ENCODE results near the gene MTARC2.
"Not testable (repeated sequence)": the region's sequence is repeated elsewhere in the genome, so short reads cannot be mapped to it uniquely, and the experiment has no call there.

DNA sequence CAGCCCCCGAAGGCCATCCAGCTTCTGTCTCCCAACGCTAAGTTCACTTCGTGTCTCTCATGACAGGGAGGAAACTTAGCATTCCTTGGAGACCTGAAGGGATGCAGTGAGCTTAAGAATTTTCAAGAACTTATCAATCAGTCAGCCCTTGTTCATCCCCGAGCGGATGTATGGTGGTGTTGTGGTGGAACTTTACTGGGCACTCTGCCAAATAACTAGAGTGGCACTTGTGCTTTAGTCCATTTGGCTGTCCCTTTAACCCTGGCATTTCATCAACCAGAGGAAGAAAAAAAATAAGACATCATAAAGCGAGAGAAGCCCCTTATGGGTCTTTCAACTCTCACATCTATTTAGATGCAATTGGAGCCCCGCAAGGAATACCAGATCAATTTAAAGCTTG, 26.9 kb upstream of the MTARC2 start:
- TF ChIP-seq EP300 (conservative IDR thresholded peaks at IDR 0.05; ENCODE audit: poor library complexity, severe bottlenecking); CTCF (IDR thresholded peaks at IDR 0.05; ENCODE audit: poor library complexity, severe bottlenecking); POLR2AphosphoS5 (IDR thresholded peaks at IDR 0.05); SMC3 (conservative IDR thresholded peaks at IDR 0.05; ENCODE audit: poor library complexity); TAF1 (IDR thresholded peaks at IDR 0.05; ENCODE audit: low read depth); EZH2 (IDR thresholded peaks at IDR 0.05; ENCODE audit: borderline replicate concordance, insufficient read depth, low read length, poor library complexity, severe bottlenecking): not testable (repeated sequence)
- TF ChIP-seq, protein P1, sequence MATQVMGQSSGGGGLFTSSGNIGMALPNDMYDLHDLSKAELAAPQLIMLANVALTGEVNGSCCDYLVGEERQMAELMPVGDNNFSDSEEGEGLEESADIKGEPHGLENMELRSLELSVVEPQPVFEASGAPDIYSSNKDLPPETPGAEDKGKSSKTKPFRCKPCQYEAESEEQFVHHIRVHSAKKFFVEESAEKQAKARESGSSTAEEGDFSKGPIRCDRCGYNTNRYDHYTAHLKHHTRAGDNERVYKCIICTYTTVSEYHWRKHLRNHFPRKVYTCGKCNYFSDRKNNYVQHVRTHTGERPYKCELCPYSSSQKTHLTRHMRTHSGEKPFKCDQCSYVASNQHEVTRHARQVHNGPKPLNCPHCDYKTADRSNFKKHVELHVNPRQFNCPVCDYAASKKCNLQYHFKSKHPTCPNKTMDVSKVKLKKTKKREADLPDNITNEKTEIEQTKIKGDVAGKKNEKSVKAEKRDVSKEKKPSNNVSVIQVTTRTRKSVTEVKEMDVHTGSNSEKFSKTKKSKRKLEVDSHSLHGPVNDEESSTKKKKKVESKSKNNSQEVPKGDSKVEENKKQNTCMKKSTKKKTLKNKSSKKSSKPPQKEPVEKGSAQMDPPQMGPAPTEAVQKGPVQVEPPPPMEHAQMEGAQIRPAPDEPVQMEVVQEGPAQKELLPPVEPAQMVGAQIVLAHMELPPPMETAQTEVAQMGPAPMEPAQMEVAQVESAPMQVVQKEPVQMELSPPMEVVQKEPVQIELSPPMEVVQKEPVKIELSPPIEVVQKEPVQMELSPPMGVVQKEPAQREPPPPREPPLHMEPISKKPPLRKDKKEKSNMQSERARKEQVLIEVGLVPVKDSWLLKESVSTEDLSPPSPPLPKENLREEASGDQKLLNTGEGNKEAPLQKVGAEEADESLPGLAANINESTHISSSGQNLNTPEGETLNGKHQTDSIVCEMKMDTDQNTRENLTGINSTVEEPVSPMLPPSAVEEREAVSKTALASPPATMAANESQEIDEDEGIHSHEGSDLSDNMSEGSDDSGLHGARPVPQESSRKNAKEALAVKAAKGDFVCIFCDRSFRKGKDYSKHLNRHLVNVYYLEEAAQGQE (IDR thresholded peaks at IDR 0.05; ENCODE audit: borderline replicate concordance) = not testable (repeated sequence)
